GM21619 (cell line): Measurements from ENCODE around the gene STX3.
"Not testable (repeated sequence)": the region's sequence is repeated elsewhere in the genome, so short reads cannot be mapped to it uniquely, and the experiment has no call there.

Source experiments
- ATAC-seq: cut with Tn5 transposase; IDR thresholded peaks from one replicate; pipeline ENCODE4 v1.9.1; 2021; ENCODE audit not compliant: unreplicated experiment

Gene STX3

DNA sequence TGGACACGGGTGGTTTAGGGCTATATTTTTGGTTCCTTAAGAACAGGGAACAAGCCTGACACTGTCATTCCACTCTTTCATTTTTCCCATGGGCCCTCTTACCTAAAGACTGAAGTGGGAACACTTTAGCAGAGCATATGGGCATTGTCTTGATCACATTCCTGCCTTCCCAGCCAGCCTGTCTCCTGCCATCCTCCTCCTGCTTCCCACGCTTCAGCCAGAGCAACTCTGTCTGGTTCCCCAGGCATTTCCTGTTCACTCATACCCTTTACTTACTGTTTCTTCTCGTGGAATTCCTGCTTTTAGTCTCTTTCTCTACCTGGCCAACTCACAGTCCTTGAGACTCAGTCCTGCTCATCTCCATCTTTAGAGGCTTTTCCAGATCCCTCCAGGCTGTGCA, 32.6 kb downstream of the STX3 start:
- ATAC-seq, result no peak

DNA sequence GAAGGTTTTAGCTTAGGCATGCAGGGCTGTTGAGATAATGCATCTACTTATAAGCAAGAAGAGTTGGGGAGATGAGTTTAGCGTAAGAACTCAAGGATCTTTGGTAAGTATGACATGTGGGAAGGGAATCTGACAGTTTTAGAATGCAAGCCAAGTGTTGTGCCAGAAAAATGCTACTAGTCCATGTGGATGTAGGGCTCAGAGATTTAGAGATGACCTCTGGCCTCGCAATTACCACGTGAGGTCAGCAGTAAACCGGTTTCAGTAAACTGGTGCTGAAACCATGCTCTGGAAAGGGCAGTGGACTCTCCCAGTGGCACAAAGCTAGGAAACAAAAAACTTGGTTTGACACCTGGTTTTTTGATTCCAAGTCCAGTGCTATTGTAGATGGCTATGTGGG, 36.5 kb downstream of the STX3 start:
- ATAC-seq, result no peak

DNA sequence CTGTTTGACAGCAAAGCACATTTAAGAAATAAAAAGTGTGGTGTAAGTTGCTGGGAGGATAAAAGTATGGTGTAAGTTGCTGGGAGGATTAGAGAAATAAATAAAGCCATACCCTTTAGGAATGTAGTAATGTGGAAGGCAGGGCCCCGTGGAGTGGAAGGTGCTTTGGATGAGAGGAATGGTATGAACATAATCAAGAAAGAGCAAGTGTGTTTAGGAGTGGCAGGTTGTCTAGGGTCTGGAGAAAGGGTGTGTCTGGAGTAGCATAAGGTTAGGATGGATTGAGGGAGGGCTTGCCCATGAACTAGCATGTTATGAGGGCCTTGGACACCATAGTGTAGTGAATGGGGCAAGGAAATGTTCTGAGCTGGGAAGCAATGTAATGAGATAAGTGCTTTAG, 37.3 kb downstream of the STX3 start:
- ATAC-seq, result no peak

DNA sequence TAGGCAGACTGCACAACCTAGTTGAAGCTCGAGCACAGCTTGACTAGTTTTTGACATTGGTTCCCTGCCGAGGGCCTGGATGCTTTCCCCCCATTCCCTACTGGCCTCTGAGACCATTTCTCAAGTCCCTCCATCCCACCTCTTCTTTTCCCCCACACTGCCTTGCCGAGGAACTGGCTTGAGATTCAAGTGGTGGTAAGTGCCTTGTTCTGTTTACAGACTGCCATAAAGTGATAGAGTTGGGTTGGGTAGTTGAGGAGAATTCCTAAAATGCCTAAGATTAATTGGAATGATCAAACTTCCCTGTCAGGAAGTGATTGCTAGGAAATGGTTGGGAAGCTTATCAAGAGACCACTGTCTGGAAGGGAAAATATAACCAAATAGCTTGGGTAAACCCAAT, 39.2 kb downstream of the STX3 start:
- no peak for ATAC-seq

DNA sequence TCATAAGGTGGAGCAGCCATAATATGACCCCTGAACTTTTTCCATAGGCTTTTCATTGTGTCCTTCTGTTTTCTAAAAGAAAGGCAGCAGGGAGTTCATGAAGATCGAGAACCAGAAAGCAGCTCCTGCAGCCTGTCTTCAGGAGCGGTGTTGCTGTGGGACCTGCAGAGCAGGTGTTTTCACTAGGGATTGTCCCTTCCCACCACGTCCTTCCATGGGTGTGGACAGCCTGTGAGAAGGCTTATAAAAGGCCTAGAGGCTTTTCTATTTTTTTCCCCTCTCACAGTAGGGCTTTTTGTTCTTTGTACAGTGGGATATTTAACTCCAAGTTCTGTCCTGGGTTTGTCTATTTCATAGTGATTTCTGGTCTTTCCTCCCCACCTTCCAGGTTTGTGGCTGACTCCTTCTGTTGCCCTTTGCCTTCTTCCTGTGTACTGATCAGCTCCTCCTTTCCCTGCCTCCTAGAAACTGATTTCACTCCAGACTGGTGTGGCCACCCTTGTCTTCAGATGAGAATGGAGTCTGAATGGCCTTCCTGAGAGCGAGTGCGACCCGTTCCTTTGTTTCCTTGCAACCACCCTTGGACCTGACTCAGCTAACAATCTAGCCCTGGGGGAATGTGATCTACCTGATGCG, 45.3 kb downstream of the STX3 start:
- no peak for ATAC-seq

DNA sequence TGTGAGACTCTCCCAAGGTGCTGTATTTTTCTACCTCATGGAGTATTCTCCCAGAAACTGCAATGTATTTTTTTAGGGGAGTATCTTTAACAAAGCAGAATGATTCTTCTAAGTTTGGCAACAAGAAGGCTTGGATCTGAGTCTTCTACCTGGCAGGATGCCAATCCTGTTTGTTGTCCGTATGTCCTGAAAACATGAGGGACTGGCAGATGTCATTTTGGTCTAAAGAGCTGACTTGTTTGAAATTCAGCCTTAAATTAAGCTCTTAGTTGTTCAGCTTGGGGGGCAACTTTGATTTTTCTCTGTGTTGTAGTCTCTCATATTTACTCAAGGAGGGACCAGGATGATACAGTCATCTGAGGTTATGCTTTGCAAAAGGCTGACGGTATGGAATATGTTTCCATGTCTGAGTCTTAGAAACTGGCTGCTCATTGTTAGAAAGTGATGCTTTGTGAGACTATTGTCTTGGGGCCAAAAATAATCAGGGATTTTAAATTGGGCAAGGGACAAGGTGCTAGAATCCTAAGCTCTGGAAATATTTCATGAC, 46.1 kb downstream of the STX3 start:
- no peak for ATAC-seq

DNA sequence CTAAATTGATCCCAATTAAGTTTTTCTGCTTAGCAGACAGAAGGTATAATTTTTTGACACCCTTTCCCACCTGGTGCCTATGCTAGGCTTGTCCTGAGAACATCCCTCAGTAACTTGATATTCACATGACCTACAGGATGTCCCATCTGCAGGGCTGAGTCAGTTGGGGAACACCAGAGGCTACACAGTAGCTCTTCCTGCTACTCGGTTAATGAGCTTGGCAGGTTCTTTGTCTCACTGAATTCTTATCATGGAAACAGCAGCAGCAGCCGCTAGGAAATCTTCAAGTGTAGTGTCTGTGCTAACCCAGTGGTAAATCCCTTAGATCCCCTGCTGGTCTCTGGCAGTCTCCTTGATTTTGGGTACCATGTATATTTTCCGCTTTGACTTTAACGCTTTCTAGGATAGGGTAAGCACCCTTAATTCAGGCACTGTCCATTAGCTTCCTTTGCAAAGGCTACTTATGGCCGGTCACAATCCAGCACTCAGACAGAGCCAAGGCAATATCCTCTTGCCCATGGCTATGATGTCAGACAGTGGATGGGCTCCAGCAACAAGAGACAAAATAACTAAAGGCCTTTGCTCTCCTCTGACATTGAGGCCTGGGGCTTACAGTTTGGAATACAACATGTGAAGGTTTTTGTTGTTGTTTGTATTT, 46.9 kb downstream of the STX3 start:
- ATAC-seq, result no peak

DNA sequence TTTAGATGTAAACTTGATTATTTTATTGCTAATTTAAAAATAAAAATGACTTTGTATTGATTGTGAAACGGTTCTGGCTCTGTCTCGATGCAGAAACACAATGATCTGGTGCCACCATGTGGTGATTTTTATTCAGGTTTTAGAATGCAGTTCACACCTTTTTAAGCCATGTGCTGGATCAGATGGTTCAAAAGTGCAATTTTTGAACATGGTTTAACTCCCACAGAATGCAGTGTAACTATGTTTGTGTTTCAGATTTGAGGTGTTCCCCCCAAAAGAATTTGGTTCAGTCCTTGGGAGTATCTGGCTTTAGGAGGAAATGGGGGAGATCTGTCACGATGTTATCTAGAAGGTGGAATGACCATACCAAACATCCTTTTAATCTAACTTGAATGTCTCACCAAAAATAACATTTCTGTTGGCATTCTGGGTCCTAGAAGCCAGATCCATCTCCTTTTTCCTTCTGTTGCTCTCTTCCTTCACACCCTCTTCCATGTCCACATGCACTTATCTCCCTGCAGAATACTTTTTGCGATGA, 47.5 kb downstream of the STX3 start:
- no peak for ATAC-seq

DNA sequence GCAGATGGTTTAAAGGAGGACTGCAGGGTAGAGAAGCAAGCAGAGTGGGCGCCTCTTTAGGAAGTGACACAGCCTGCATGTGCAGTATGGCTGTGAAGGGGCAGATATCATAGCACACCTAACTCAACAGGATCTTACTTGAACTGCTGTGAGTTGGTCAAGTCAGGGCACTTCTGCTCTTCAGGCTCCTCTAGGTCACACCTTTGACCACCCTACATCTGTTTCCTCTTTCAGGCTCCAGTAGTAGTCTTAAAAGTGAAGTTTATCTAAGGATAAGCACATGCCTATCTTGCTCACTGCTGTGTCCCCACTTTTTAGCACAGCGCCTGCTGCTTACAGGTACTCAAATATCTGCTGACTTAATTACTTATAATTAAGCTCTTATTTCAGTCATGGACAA, 48.9 kb downstream of the STX3 start:
- no peak for ATAC-seq

DNA sequence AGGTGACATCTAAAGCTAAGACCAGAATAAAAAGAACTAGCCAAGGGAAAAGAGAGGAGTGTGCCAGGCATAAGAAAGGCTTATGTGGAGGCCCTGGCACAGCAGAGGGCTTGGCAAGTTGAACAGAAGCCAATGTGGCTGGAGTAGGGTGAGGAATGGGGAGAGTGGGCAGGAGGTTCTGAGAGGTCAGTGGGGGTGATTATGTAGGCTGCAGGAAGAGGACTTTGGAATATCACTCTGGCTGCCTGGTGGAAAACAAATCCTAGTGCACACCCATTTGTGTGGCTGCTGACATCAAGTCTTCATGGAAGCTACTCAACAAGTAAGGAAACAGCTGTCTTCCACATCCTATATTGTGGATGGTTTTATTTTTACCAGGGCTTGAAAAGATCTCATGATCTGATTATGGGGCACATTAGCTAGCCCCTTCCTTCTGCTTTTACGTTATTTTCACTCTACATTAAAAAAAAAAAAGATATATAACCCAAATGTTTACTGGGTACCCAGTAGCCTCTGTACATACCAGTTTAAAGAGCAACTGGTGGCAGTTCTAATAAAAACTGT, 52.0 kb downstream of the STX3 start:
- ATAC-seq, result no peak

DNA sequence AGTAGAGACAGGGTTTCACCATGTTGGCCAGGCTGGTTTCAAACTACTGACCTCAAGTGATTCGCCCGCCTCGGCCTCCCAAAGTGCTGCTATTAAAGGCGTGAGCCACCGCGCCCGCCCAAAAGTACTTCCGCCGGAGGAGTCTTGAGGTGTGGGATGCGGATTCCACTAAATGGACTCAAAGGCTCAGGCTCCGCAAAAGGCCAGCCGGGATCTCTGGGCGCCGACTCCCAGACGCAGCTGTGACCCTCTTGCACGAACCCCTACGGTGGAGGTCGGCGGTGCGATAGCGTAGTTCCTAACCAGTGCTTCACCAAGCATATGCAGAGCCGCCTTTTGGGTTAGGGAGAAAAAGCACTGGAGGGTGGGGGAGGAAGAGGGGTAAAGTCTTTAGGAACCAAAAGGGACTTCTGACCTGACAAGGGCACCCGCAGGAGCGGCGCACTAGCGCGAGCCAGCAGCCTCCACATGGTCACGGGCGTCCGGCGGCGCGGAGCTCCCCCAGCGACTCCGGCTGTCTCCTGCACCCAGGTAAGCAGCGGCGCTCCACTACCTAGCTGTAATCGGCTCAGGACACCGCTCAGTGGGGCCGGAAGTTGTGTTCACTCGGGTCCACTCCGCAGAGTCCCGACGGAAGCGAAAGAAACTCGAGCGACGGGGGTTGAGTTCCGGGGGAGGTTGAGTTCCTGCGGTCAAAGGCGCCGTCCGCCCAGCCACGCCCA, 55.2 kb downstream of the STX3 start, which contains the start of gene MRPL16:
Gene MRPL16 (minus strand): TSS at position 590 of the 722 bp plus-strand sequence. CDS start 120 bp downstream, at position 470.
- ATAC-seq, result peak; percentile 96

DNA sequence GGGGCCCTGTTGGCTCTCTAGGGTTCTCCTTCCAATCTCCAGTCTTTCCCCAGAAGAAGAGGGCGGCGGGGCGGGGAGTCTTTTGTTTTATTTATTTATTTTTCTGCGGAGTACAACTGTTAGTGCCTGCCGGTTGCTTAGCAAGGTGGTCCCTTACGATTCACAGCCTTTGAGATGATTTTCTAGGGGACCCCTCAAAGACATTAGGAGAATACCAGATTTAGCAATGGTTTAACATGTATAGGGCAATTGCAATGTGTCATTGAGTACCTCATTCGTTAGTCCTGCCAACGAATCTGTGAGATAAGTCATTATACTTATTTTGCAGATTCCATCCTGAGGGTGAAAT, 55.7 kb downstream of the STX3 start:
- ATAC-seq, result peak; percentile 1

DNA sequence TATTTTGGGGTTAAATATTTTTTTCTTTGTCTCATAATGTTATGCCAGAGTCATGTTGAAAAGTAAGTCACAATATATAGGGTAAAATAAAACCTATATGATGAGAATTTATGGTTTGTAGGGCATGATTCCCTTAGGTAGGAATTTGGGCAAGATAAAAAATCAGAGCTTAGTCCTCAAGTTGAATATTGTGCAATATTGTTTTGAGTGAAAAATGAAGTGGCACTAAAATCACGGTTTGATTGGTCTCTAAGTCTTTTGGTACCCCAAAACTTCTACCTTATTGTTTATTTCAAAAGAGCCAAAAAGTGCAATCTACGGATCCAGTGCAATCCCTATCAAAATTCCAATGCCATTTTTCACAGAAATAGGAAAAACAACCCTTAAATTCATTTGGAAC, 57.0 kb downstream of the STX3 start:
- ATAC-seq, result no peak

DNA sequence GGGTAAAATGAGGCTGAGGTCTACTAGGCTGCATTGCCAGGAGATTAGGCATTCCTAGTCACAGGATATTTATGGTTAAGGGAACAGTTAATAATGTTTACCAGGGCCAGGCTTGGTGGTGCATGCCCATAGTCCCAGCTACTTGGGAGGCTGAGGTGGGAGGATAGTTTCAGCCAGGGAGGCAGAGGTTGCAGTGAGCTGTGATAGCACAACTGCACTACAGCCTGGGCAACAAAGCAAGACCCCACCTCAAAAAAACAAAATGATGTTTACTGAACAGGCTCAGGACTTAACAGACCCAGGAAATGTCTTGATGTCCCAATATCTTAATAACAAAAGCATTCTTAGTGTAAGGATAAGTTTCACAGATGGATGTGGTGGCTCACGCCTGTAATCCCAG, 58.2 kb downstream of the STX3 start:
- no peak for ATAC-seq

DNA sequence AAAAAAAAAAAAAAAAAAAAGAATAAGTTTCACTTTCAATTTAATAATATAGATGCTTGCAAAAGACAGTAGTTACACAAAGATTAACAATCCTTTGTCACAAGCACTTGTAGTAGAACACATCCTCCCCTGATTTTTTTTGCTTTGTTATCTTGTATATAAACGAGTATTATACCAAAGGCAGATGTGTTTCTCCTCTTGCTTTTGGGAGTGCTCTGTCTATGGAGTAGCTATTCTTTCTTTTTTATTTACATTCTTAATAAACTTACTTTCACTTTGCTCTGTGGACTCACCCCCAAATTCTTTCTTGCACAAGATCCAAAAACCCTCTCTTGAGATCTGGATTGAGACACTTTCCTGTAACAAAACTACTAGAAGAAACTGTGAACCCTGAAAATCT, 58.8 kb downstream of the STX3 start:
- no peak for ATAC-seq

DNA sequence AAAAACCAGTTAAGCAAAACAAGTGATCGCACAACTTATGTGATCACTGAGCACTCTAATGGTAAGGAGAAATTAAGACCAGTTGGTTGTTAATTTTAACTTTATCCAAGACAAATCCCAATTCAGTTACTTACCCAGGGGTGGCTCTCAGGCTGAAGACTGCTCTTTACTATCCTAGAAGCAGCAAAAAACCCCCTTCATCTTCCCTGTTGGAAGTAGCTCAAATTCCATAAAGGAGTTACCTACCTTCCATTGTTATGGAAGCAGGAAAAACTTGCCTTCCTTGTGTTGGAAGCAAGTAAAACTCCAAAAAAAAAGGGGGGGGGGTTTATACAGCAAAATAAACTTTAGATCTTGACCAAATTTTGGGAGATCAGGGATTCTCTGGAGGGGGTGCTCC, 60.6 kb downstream of the STX3 start:
- no peak for ATAC-seq

DNA sequence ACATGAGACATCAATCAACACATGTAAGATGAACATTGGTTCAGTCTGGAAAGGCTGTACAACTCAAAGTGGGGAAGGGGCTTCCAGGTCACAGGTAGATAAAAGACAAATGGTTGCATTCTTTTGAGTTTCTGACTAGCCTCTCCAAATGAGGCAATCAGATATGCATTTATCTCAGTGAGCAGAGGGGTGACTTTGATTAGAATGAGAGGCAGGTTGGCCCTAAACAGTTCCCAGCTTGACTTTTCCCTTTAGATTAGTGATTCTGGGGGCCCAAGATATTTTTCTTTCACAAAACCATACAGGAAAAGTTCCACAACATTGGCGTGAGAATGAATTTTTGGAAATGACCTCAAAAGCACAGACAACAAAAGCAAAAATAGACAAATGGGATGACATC, 61.3 kb downstream of the STX3 start:
- ATAC-seq, result not testable (repeated sequence)

DNA sequence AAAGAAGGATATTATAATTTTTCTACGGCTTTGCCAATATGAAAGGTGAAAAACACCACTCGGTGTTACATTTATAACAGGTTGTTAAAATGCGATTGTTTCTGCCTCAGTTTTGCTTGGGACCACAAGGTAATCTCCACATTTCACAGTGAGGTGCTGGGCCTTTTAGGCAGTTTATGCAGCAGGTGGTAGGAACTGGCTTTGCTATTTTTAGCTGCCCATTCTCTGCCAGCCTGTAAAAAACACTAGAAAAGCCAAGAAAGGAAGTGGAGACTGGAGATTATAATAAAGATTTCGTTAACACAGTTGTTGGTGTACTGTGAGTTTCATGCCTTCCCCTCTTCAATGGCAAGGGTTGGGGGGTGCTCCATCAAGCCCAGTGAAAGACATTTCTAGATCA, 63.4 kb downstream of the STX3 start:
- ATAC-seq, result no peak

DNA sequence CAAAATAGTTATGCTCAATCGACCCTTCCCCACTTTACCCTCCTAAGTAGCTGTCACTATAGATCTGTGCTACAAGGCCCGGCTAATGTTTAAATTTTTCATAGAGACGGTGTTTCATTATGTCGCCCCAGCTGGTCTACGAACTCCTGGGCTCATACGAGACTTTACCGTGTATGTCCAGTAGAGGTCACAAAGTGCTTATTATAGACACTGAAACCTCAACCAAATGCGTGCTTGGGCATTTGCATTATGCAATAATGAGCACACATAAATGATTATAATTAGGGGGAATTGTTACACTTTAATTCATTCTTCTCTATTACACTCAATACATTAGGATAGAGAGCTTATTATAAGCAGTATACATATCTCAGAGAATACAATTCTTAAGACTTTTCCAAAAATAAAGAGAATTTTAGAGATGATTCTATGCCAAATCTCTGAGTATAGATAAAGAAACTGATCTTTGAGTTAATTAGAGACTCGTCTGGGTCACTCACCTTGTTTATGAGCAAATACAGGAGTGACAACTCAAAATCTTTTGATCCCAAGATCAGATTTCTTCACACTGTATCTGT, 67.9 kb downstream of the STX3 start:
- ATAC-seq, result peak; percentile 89

DNA sequence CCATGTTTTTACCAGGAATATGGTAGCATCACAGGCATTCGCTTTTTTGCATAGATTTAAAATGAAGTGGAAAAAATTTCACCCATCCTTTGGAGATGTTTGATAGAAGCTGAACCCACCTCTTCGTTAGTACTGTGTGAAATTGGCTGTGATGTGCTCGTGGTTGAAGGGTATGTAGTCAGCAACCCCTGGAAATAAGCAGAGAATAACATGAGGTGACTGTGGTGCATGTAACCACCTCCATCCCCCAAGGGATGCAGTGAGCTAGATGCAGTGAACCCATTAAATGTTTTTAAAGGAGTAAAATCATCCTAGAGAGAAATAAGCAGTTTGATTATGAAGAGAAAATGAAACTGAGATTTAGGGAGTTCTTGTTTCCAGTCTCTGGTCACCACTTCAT, 74.2 kb downstream of the STX3 start:
- ATAC-seq, result no peak

DNA sequence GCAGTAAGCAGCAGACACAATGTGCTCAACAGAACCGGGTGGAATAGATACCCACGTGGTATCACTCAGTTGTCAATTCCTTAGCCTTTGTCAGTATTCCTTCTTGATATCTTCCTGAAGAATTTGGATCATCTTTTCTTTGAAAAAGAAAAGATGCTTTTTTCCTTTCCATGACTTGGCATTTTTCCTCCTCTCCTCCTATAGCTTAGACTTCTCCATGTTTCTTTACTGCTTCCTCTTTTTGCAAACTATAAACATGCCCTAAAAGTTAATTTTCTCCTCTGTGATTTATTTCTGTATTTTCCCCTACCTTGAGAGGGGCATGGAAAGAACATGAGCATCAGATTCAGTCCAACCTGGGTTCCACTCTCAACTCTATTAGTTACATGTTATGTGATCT, 78.4 kb downstream of the STX3 start:
- no peak for ATAC-seq
